H9 (cell line): ENCODE measurements around the gene TMEM82. TPM values are rescaled to one million over a fixed set of nuclear protein-coding genes. Genes with fewer than 3 reads are reported as not detected.

ENCODE experiments used
- DNase-seq: peaks from one replicate; pipeline ENCODE4 v3.0.0-alpha.2; 2017
- H2AFZ ChIP-seq: one replicate; pipeline ENCODE4 v1.6.1; 2013; ENCODE audit warnings: mild to moderate bottlenecking, low read length, control low read depth, moderate library complexity
- H2AK5ac ChIP-seq: 2 replicates; pipeline ENCODE4 v1.6.1; 2013; ENCODE audit warnings: low read length, control low read depth, mixed read lengths; ENCODE audit not compliant: insufficient read length
- H2BK120ac ChIP-seq: one replicate; pipeline ENCODE4 v1.6.1; 2013; ENCODE audit warnings: low read depth, mild to moderate bottlenecking, low read length, control low read depth, inconsistent platforms; ENCODE audit not compliant: poor library complexity, severe bottlenecking
- H2BK12ac ChIP-seq: 2 replicates; pipeline ENCODE4 v1.6.1; 2013; ENCODE audit warnings: low read length, control low read depth, mixed read lengths, low read depth; ENCODE audit not compliant: insufficient read length
- H2BK15ac ChIP-seq: 2 replicates; pipeline ENCODE4 v1.6.1; 2013; ENCODE audit warnings: low read depth, low read length, control low read depth
- H2BK20ac ChIP-seq: one replicate; pipeline ENCODE4 v1.6.1; 2013; ENCODE audit warnings: low read depth, mild to moderate bottlenecking, low read length, control low read depth, inconsistent platforms; ENCODE audit not compliant: poor library complexity, severe bottlenecking
- H2BK5ac ChIP-seq: 2 replicates; pipeline ENCODE4 v1.6.1; 2013; ENCODE audit warnings: low read length, control low read depth, mixed read lengths; ENCODE audit not compliant: insufficient read length
- H3K14ac ChIP-seq: 2 replicates; pipeline ENCODE4 v1.6.1; 2013; ENCODE audit warnings: low read length, control low read depth; ENCODE audit not compliant: insufficient read depth
- H3K18ac ChIP-seq: 2 replicates; pipeline ENCODE4 v1.6.1; 2013; ENCODE audit warnings: low read depth, mild to moderate bottlenecking, mixed read lengths, low read length, control low read depth; ENCODE audit not compliant: insufficient read length
- H3K23ac ChIP-seq: 2 replicates; pipeline ENCODE4 v1.6.1; 2013; ENCODE audit warnings: low read length, control low read depth, mixed read lengths, low read depth; ENCODE audit not compliant: insufficient read length
- H3K23me2 ChIP-seq: 2 replicates; pipeline ENCODE4 v1.6.1; 2013; ENCODE audit warnings: low read depth, mild to moderate bottlenecking, mixed read lengths, low read length, control low read depth; ENCODE audit not compliant: insufficient read length, poor library complexity, severe bottlenecking
- H3K27ac ChIP-seq: 2 replicates; pipeline ENCODE4 v1.5.1; 2013; ENCODE audit warnings: low read length, control low read depth, mixed read lengths, low read depth; ENCODE audit not compliant: insufficient read length
- H3K27me3 ChIP-seq: 2 replicates; pipeline ENCODE4 v1.6.1; 2013; ENCODE audit warnings: low read length, control low read depth, inconsistent platforms; ENCODE audit not compliant: insufficient read depth
- H3K4ac ChIP-seq: 2 replicates; pipeline ENCODE4 v1.6.1; 2013; ENCODE audit warnings: low read depth, mild to moderate bottlenecking, control low read depth, inconsistent platforms, low read length, moderate library complexity
- H3K4me1 ChIP-seq: 2 replicates; pipeline ENCODE4 v1.6.1; 2013; ENCODE audit warnings: low read length, control low read depth, inconsistent platforms; ENCODE audit not compliant: insufficient read depth
- H3K4me2 ChIP-seq: 2 replicates; pipeline ENCODE4 v1.6.1; 2013; ENCODE audit warnings: low read length, control low read depth, mixed read lengths; ENCODE audit not compliant: insufficient read length, insufficient read depth
- H3K56ac ChIP-seq: 2 replicates; pipeline ENCODE4 v1.6.1; 2013; ENCODE audit warnings: low read depth, mild to moderate bottlenecking, mixed read lengths, low read length, control low read depth; ENCODE audit not compliant: insufficient read length
- H3K79me1 ChIP-seq: 2 replicates; pipeline ENCODE4 v1.6.1; 2013; ENCODE audit warnings: low read depth, mild to moderate bottlenecking, moderate library complexity, low read length, control low read depth, inconsistent platforms; ENCODE audit not compliant: insufficient read depth, poor library complexity, severe bottlenecking
- H3K79me2 ChIP-seq: 2 replicates; pipeline ENCODE4 v1.6.1; 2013; ENCODE audit warnings: low read length, control low read depth, inconsistent platforms; ENCODE audit not compliant: insufficient read depth
- H3K9ac ChIP-seq: 2 replicates; pipeline ENCODE4 v1.6.1; 2013; ENCODE audit warnings: low read length, control low read depth, mixed read lengths; ENCODE audit not compliant: insufficient read length; ENCODE audit errors: extremely low read depth
- H3K9me3 ChIP-seq: one replicate; pipeline ENCODE4 v1.6.1; 2013; ENCODE audit warnings: low read depth, low read length, inconsistent platforms; ENCODE audit not compliant: control insufficient read depth
- H3T11ph ChIP-seq: one replicate; pipeline ENCODE4 v1.6.1; 2013; ENCODE audit warnings: mild to moderate bottlenecking, low read length, control low read depth, inconsistent platforms
- H4K20me1 ChIP-seq: one replicate; pipeline ENCODE4 v1.6.1; 2013; ENCODE audit not compliant: control insufficient read depth, insufficient read length, insufficient read depth
- H4K5ac ChIP-seq: 2 replicates; pipeline ENCODE4 v1.6.1; 2013; ENCODE audit warnings: low read depth, mild to moderate bottlenecking, mixed read lengths, low read length, control low read depth; ENCODE audit not compliant: insufficient read length
- H4K8ac ChIP-seq: replicated peaks from 2 replicates; pipeline ENCODE4 v1.6.1; 2013; ENCODE audit warnings: low read length, control low read depth, mixed read lengths, low read depth; ENCODE audit not compliant: insufficient read length
- H4K91ac ChIP-seq: 2 replicates; pipeline ENCODE4 v1.6.1; 2013; ENCODE audit warnings: low read depth, mild to moderate bottlenecking, moderate library complexity, mixed read lengths, low read length, control low read depth; ENCODE audit not compliant: insufficient read length
- H3K27ac Mint-ChIP-seq, 3 experiments: 2 replicates in 2 of 3; 3 replicates in 1 of 3; pipeline ENCODE4 v1.8.0; 2020 to 2021; ENCODE audit warnings: mixed read lengths in 3 of 3, mild to moderate bottlenecking in 1 of 3, moderate library complexity in 1 of 3
- H3K27me3 Mint-ChIP-seq: 2 replicates; pipeline ENCODE4 v1.8.0; 2021; ENCODE audit warnings: low read depth, mild to moderate bottlenecking, moderate library complexity, mixed read lengths
- H3K36me3 Mint-ChIP-seq, 3 experiments: 2 replicates in 2 of 3; 3 replicates in 1 of 3; pipeline ENCODE4 v1.8.0; 2020 to 2021; ENCODE audit warnings: low read depth in 3 of 3, mixed read lengths in 3 of 3; ENCODE audit not compliant: insufficient read depth in 1 of 3
- H3K4me1 Mint-ChIP-seq, 2 experiments: 2 replicates each; pipeline ENCODE4 v1.8.0; 2020; ENCODE audit warnings: mixed read lengths in 2 of 2
- H3K4me3 Mint-ChIP-seq, 2 experiments: 2 replicates in 1 of 2; 3 replicates in 1 of 2; pipeline ENCODE4 v1.8.0; 2020 to 2021; ENCODE audit warnings: mild to moderate bottlenecking in 2 of 2, mixed read lengths in 2 of 2, moderate library complexity in 1 of 2
- H3K9me3 Mint-ChIP-seq, 2 experiments: 2 replicates in 1 of 2; 3 replicates in 1 of 2; pipeline ENCODE4 v1.8.0; 2020; ENCODE audit warnings: mild to moderate bottlenecking in 2 of 2, mixed read lengths in 2 of 2, moderate library complexity in 1 of 2
- whole genome bisulfite sequencing: extraction: QIAGEN DNeasy Blood & Tissue Kit; methylation state at CpG from one replicate; pipeline ENCODE4 v1.1.7; 2013; ENCODE audit warnings: missing lambda C conversion rate, low lambda C conversion rate, mixed read lengths; ENCODE audit not compliant: insufficient read length; ENCODE audit errors: extremely low coverage; 5-methylcytosine and 5-hydroxymethylcytosine counted together
- total RNA-seq: library from RNA; stranded (reverse); gene quantifications from 2 replicates; pipeline ENCODE4 v1.2.1, GENCODE V29; 2021
- TF ChIP-seq, protein P1 (sequence below): fragments of 200-600 bp; sonication (generic); conservative IDR thresholded peaks from 3 replicates; pipeline ENCODE4 v1.8.0; 2021; ENCODE audit warnings: antibody characterized with exemption, mild to moderate bottlenecking

The TMEM82 gene
- total RNA-seq, 1 experiment from 2014 or later: 1.4 TPM

DNA sequence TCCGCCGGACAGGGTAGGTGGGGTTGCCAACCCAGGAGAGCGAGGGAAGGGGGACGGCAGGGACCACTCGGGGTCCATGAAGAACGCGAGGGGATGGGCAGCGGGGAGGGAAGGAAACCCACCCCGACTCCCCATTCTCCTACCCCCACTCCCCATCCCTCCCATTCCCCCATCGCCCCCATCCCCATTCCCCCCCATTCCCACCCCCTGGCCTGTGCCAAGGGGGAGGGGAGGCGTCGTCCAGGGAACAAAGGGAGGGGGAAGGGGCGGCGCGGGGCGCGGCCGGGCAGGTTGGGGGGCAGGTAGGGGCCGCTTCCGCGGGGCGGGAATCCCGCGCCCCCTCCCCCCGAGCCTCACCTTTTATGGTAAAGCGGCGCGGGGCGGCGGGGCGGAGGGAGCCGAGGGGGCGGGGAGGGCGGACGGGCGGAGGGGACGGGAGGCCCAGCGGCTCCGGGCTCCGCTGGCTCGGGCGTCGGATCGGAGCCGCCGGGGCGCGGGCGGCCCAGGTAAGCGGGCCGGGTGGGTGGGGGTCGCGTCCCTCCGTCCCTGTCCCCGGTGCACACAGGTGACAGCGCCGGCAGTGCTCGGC is 16.1 kb downstream of the TMEM82 start, which contains the start of gene FBLIM1:
Gene FBLIM1 (plus strand): TSS at position 453 of the 589 bp plus-strand sequence. CDS start 6,189 bp downstream, outside the sequence.
- H3K56ac ChIP-seq: no peak within 1 kb of the TSS
- no peak within 1 kb of the TSS for H2BK15ac ChIP-seq
- H3K23me2 ChIP-seq: peaks cover 14% of the 10 kb centered on the region
- peak within 1 kb of the TSS; percentile 76 for H3K9ac ChIP-seq
- no CpG with 5 or more reads among the region's 58 CpGs for WGBS
- H3K4ac ChIP-seq: peak within 1 kb of the TSS; percentile 71
- no peak within 1 kb of the TSS for H4K91ac ChIP-seq
- H3K4me1 ChIP-seq: peaks cover 18% of the 10 kb centered on the region; the same call in 1 of the 2 replicates
- H2BK12ac ChIP-seq: no peak within 1 kb of the TSS
- no peaks in the 10 kb centered on the region for H4K20me1 ChIP-seq
- H2BK120ac ChIP-seq: no peak within 1 kb of the TSS
- H3K9me3 Mint-ChIP-seq: no peaks in the 10 kb centered on the region
- H3K4me2 ChIP-seq: peak within 1 kb of the TSS; percentile 89
- peaks cover 40 to 49% of the 10 kb centered on the region in 2 experiments for H3K4me1 Mint-ChIP-seq
- H2BK20ac ChIP-seq: no peak within 1 kb of the TSS
- peaks cover 5 to 11% (median 11%) of the 10 kb centered on the region in 3 experiments; a peak in 6 of 7 replicates for H3K36me3 Mint-ChIP-seq
- TF ChIP-seq, protein P1, sequence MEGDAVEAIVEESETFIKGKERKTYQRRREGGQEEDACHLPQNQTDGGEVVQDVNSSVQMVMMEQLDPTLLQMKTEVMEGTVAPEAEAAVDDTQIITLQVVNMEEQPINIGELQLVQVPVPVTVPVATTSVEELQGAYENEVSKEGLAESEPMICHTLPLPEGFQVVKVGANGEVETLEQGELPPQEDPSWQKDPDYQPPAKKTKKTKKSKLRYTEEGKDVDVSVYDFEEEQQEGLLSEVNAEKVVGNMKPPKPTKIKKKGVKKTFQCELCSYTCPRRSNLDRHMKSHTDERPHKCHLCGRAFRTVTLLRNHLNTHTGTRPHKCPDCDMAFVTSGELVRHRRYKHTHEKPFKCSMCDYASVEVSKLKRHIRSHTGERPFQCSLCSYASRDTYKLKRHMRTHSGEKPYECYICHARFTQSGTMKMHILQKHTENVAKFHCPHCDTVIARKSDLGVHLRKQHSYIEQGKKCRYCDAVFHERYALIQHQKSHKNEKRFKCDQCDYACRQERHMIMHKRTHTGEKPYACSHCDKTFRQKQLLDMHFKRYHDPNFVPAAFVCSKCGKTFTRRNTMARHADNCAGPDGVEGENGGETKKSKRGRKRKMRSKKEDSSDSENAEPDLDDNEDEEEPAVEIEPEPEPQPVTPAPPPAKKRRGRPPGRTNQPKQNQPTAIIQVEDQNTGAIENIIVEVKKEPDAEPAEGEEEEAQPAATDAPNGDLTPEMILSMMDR: no peak
- H3K79me2 ChIP-seq: peaks cover 21% of the 10 kb centered on the region; the same call in 1 of the 2 replicates
- peak within 1 kb of the TSS; percentile 84 to 89 for H3K4me3 Mint-ChIP-seq
- H2AK5ac ChIP-seq: no peak within 1 kb of the TSS
- H4K8ac ChIP-seq: no peak within 1 kb of the TSS
- H3K27ac Mint-ChIP-seq: peak within 1 kb of the TSS in 2 of 3 experiments; percentile 85 to 97; a peak in 5 of 7 replicates
- H3T11ph ChIP-seq: no peak within 1 kb of the TSS
- no peaks in the 10 kb centered on the region for H3K79me1 ChIP-seq
- H3K23ac ChIP-seq: no peak within 1 kb of the TSS
- no peak within 1 kb of the TSS for H4K5ac ChIP-seq
- peaks cover 19% of the 10 kb centered on the region for H3K27me3 Mint-ChIP-seq
- H3K14ac ChIP-seq: peak within 1 kb of the TSS; percentile 93
- H3K27me3 ChIP-seq: no peaks in the 10 kb centered on the region
- DNase-seq: peak; percentile 68
- no peaks in the 10 kb centered on the region for H3K9me3 ChIP-seq
- H2AFZ ChIP-seq: no peak within 1 kb of the TSS
- H3K18ac ChIP-seq: peak within 1 kb of the TSS; percentile 90
- no peak within 1 kb of the TSS for H2BK5ac ChIP-seq
- no peak within 1 kb of the TSS for H3K27ac ChIP-seq
